ENCODE measurements around the gene RIT2. TPM values are rescaled to one million over a fixed set of nuclear protein-coding genes. Genes with fewer than 3 reads are reported as not detected.

Gene RIT2
- total RNA-seq, 4 donors from 2014 or later, result not detected

GRCh38 chr18:43017622-43018021 is 97.9 kb downstream of the RIT2 start:
- WGBS, result 79% methylated on average over 1 of the region's 1 CpG
- no peaks in the 10 kb centered on the region for H3K36me3 ChIP-seq
- no peak for TF ChIP-seq CTCF (IDR thresholded peaks at IDR 0.05)
- no peak for TF ChIP-seq POLR2AphosphoS5 (IDR thresholded peaks at IDR 0.05)
- no peak for TF ChIP-seq EP300 (IDR thresholded peaks at IDR 0.05)
- TF ChIP-seq POLR2A (IDR thresholded peaks at IDR 0.05; ENCODE audit: low read depth), result no peak
- H3K4me3 ChIP-seq, result no peak overlapping the region
- H3K27ac ChIP-seq (replicated peaks in 1 of 4), result no peak overlapping the region
- DNase-seq (ENCODE audit: extremely low spot score), result no peak
- H3K27me3 ChIP-seq, result no peaks in the 10 kb centered on the region
- H3K4me1 ChIP-seq, result no peaks in the 10 kb centered on the region
- H3K9me3 ChIP-seq, result no peaks in the 10 kb centered on the region
- intact Hi-C loops (cut with DNase I), result no loop called here

DNA sequence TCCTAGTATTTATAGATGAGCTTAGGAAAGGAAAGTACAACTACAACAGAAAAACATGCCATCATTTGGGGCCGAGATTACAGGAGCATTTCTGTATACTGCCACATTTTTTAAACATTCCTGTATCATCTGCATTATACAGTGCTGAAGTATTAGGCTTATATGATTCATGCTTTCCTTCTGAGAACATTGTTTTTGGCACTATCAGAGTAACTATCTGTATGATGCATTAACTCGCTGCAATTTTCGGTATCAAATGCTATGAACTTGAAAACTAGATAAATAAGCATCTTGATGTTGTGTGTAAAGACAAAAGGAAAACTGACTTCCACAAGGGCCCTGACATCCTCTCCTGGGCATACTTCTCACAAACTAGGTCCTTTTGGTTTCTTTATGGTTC is 102.0 kb downstream of the RIT2 start:
- H3K9me3 ChIP-seq, result no peaks in the 10 kb centered on the region
- no peaks in the 10 kb centered on the region for H3K4me1 ChIP-seq
- no peaks in the 10 kb centered on the region for H3K36me3 ChIP-seq
- no peak for DNase-seq (ENCODE audit: extremely low spot score)
- no peaks in the 10 kb centered on the region for H3K27me3 ChIP-seq
- no peak overlapping the region for H3K27ac ChIP-seq (replicated peaks in 1 of 4)
- intact Hi-C loops (cut with DNase I), result no loop called here
- TF ChIP-seq POLR2AphosphoS5 (IDR thresholded peaks at IDR 0.05) (no peak), EP300 (IDR thresholded peaks at IDR 0.05) (no peak), CTCF (IDR thresholded peaks at IDR 0.05) (no peak), POLR2A (IDR thresholded peaks at IDR 0.05; ENCODE audit: low read depth) (no peak)
- WGBS, result 49% methylated on average over 3 of the region's 3 CpGs
- no peak overlapping the region for H3K4me3 ChIP-seq

DNA sequence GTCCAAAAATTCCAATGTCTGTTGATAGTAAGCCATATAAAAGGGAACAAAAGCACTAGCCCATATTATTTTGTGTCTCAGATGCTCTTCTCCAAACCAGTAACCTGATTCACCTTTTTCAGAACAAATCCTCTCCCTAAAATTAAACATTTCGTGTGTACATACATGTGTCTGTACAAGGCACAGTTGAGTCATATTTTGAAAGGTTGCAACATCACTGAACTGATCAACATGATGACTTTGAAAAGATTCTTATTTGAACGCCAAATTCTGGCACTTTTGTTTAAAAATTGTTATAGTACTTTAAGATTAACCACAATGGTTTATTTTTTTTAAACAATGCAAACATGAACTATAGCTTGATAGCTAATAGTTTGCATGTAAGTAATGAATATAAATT is 102.5 kb downstream of the RIT2 start:
- Histone ChIP-seq H3K4me3 (no peak overlapping the region), H3K27me3 (no peaks in the 10 kb centered on the region), H3K4me1 (no peaks in the 10 kb centered on the region), H3K27ac (replicated peaks in 1 of 4) (no peak overlapping the region), H3K9me3 (no peaks in the 10 kb centered on the region), H3K36me3 (no peaks in the 10 kb centered on the region)
- TF ChIP-seq EP300 (IDR thresholded peaks at IDR 0.05) (no peak), POLR2A (IDR thresholded peaks at IDR 0.05; ENCODE audit: low read depth) (no peak), CTCF (IDR thresholded peaks at IDR 0.05) (no peak), POLR2AphosphoS5 (IDR thresholded peaks at IDR 0.05) (no peak)
- intact Hi-C loops (cut with DNase I), result no loop called here
- no peak for DNase-seq (ENCODE audit: extremely low spot score)
- 56% methylated on average over 2 of the region's 2 CpGs for WGBS

DNA sequence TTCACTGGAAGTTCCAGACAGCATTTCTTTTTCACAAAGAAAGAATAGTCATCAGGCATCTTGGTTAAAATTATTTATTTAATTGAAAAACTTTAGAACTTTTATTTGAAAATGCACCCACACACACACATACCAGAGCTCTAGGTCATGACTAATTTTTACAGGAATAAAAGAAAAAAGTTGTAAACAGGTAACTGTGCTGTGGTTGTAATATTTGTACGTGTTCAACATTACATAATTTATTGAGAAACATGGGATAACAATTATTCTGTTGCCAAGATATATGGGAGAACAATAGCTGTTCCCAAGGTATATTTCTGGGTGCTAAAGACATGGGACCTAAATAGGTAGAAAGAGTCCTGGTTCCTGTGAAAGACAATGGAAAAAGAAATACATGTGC is 104.9 kb downstream of the RIT2 start:
- no peak for DNase-seq (ENCODE audit: extremely low spot score)
- Histone ChIP-seq H3K27me3 (no peaks in the 10 kb centered on the region), H3K4me3 (no peak overlapping the region), H3K27ac (replicated peaks in 1 of 4) (no peak overlapping the region), H3K9me3 (no peaks in the 10 kb centered on the region), H3K4me1 (no peaks in the 10 kb centered on the region), H3K36me3 (no peaks in the 10 kb centered on the region)
- WGBS, result 78% methylated on average over 1 of the region's 1 CpG
- intact Hi-C loops (cut with DNase I), result no loop called here
- TF ChIP-seq POLR2AphosphoS5 (IDR thresholded peaks at IDR 0.05), result no peak
- no peak for TF ChIP-seq CTCF (IDR thresholded peaks at IDR 0.05)
- TF ChIP-seq POLR2A (IDR thresholded peaks at IDR 0.05; ENCODE audit: low read depth), result no peak
- no peak for TF ChIP-seq EP300 (IDR thresholded peaks at IDR 0.05)

DNA sequence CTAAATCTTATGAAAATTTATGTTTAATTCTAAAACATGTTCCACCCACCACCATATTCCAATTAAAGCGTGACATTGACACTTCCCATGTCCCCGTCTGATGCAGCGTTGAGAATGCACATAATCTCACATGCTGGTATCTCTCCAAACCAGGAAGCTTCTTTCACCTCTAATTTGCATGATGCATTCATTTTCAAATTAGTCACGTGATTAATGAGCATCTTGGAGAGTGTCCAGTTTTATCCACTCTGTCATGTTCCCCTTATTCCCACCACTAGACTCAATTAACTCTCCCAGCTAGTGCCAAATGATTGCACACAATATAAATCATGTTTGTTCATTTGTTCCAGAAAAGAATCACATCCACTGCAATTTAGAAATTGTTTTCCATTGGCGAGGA is 105.8 kb downstream of the RIT2 start:
- Histone ChIP-seq H3K4me1 (no peaks in the 10 kb centered on the region), H3K27ac (replicated peaks in 1 of 4) (no peak overlapping the region), H3K36me3 (no peaks in the 10 kb centered on the region), H3K4me3 (no peak overlapping the region), H3K27me3 (no peaks in the 10 kb centered on the region), H3K9me3 (no peaks in the 10 kb centered on the region)
- DNase-seq (ENCODE audit: extremely low spot score), result no peak
- TF ChIP-seq POLR2A (IDR thresholded peaks at IDR 0.05; ENCODE audit: low read depth), result no peak
- TF ChIP-seq POLR2AphosphoS5 (IDR thresholded peaks at IDR 0.05), result no peak
- no peak for TF ChIP-seq EP300 (IDR thresholded peaks at IDR 0.05)
- TF ChIP-seq CTCF (IDR thresholded peaks at IDR 0.05), result no peak
- intact Hi-C loops (cut with DNase I), result no loop called here
- WGBS, result 64% methylated on average over 5 of the region's 5 CpGs

All from esophagus muscularis mucosa (tissue), 4 donors.